Measurements from ENCODE around the gene SLC44A3.

The SLC44A3 gene

GRCh38 chr1:94787691-94788090 is 32.5 kb upstream of the SLC44A3 start:
- H3K4me3 ChIP-seq (ENCODE audit: low read depth in 1 of 2, low read length in 2 of 2): no peak overlapping the region
- H3K36me3 ChIP-seq (ENCODE audit: control insufficient read depth in 1 of 2, insufficient read depth in 2 of 2, low read length in 2 of 2): no peaks in the 10 kb centered on the region
- no peaks in the 10 kb centered on the region for H3K27me3 ChIP-seq (ENCODE audit: low read depth, low read length)
- H3K4me1 ChIP-seq (ENCODE audit: control insufficient read depth in 1 of 2, insufficient read depth in 2 of 2, low read length in 2 of 2): peaks cover 6 to 13% of the 10 kb centered on the region in 2 donors
- no peak overlapping the region for H3K27ac ChIP-seq (ENCODE audit: low read length)
- H3K9me3 ChIP-seq (ENCODE audit: control insufficient read depth in 1 of 2, low read length in 2 of 2): no peaks in the 10 kb centered on the region

- H3K27ac ChIP-seq (ENCODE audit: low read length): no peak overlapping the region
- peaks cover 0 to 4% of the 10 kb centered on the region in 2 donors for H3K4me1 ChIP-seq (ENCODE audit: control insufficient read depth in 1 of 2, insufficient read depth in 2 of 2, low read length in 2 of 2)
- no peaks in the 10 kb centered on the region for H3K27me3 ChIP-seq (ENCODE audit: low read depth, low read length)
- H3K9me3 ChIP-seq (ENCODE audit: control insufficient read depth in 1 of 2, low read length in 2 of 2): no peaks in the 10 kb centered on the region
- H3K4me3 ChIP-seq (ENCODE audit: low read depth in 1 of 2, low read length in 2 of 2): no peak overlapping the region
- H3K36me3 ChIP-seq (ENCODE audit: control insufficient read depth in 1 of 2, insufficient read depth in 2 of 2, low read length in 2 of 2): no peaks in the 10 kb centered on the region
Measured at GRCh38 chr1:94790246-94790645, 29.9 kb upstream of the SLC44A3 start.

GRCh38 chr1:94790670-94791069 is 29.5 kb upstream of the SLC44A3 start:
- no peak overlapping the region for H3K4me3 ChIP-seq (ENCODE audit: low read depth in 1 of 2, low read length in 2 of 2)
- H3K9me3 ChIP-seq (ENCODE audit: control insufficient read depth in 1 of 2, low read length in 2 of 2): no peaks in the 10 kb centered on the region
- no peak overlapping the region for H3K27ac ChIP-seq (ENCODE audit: low read length)
- peaks cover 0 to 4% of the 10 kb centered on the region in 2 donors for H3K4me1 ChIP-seq (ENCODE audit: control insufficient read depth in 1 of 2, insufficient read depth in 2 of 2, low read length in 2 of 2)
- H3K36me3 ChIP-seq (ENCODE audit: control insufficient read depth in 1 of 2, insufficient read depth in 2 of 2, low read length in 2 of 2): no peaks in the 10 kb centered on the region
- no peaks in the 10 kb centered on the region for H3K27me3 ChIP-seq (ENCODE audit: low read depth, low read length)

- Histone ChIP-seq H3K27me3 (ENCODE audit: low read depth, low read length) (no peaks in the 10 kb centered on the region), H3K36me3 (ENCODE audit: control insufficient read depth in 1 of 2, insufficient read depth in 2 of 2, low read length in 2 of 2) (no peaks in the 10 kb centered on the region), H3K4me3 (ENCODE audit: low read depth in 1 of 2, low read length in 2 of 2) (no peak overlapping the region), H3K4me1 (ENCODE audit: control insufficient read depth in 1 of 2, insufficient read depth in 2 of 2, low read length in 2 of 2) (peaks cover 0 to 4% of the 10 kb centered on the region in 2 donors), H3K27ac (ENCODE audit: low read length) (peak overlapping the region; percentile 24), H3K9me3 (ENCODE audit: control insufficient read depth in 1 of 2, low read length in 2 of 2) (no peaks in the 10 kb centered on the region)
Measured at GRCh38 chr1:94792473-94793295, 27.5 kb upstream of the SLC44A3 start.

GRCh38 chr1:94793296-94793656 is 26.9 kb upstream of the SLC44A3 start:
- Histone ChIP-seq H3K9me3 (ENCODE audit: control insufficient read depth in 1 of 2, low read length in 2 of 2) (no peaks in the 10 kb centered on the region), H3K4me3 (ENCODE audit: low read depth in 1 of 2, low read length in 2 of 2) (no peak overlapping the region), H3K4me1 (ENCODE audit: control insufficient read depth in 1 of 2, insufficient read depth in 2 of 2, low read length in 2 of 2) (peaks cover 0 to 7% of the 10 kb centered on the region in 2 donors), H3K36me3 (ENCODE audit: control insufficient read depth in 1 of 2, insufficient read depth in 2 of 2, low read length in 2 of 2) (no peaks in the 10 kb centered on the region), H3K27ac (ENCODE audit: low read length) (peak overlapping the region; percentile 24), H3K27me3 (ENCODE audit: low read depth, low read length) (no peaks in the 10 kb centered on the region)

- H3K36me3 ChIP-seq (ENCODE audit: control insufficient read depth in 1 of 2, insufficient read depth in 2 of 2, low read length in 2 of 2): no peaks in the 10 kb centered on the region
- no peak overlapping the region for H3K4me3 ChIP-seq (ENCODE audit: low read depth in 1 of 2, low read length in 2 of 2)
- H3K27me3 ChIP-seq (ENCODE audit: low read depth, low read length): no peaks in the 10 kb centered on the region
- H3K27ac ChIP-seq (ENCODE audit: low read length): no peak overlapping the region
- peaks cover 0 to 13% of the 10 kb centered on the region in 2 donors for H3K4me1 ChIP-seq (ENCODE audit: control insufficient read depth in 1 of 2, insufficient read depth in 2 of 2, low read length in 2 of 2)
- H3K9me3 ChIP-seq (ENCODE audit: control insufficient read depth in 1 of 2, low read length in 2 of 2): no peaks in the 10 kb centered on the region
Measured at GRCh38 chr1:94795434-94795833, 24.7 kb upstream of the SLC44A3 start.

- Histone ChIP-seq H3K27ac (ENCODE audit: low read length) (no peak overlapping the region), H3K36me3 (ENCODE audit: control insufficient read depth in 1 of 2, insufficient read depth in 2 of 2, low read length in 2 of 2) (no peaks in the 10 kb centered on the region), H3K4me1 (ENCODE audit: control insufficient read depth in 1 of 2, insufficient read depth in 2 of 2, low read length in 2 of 2) (peaks cover 0 to 13% of the 10 kb centered on the region in 2 donors), H3K4me3 (ENCODE audit: low read depth in 1 of 2, low read length in 2 of 2) (no peak overlapping the region), H3K9me3 (ENCODE audit: control insufficient read depth in 1 of 2, low read length in 2 of 2) (no peaks in the 10 kb centered on the region), H3K27me3 (ENCODE audit: low read depth, low read length) (no peaks in the 10 kb centered on the region)
Measured at GRCh38 chr1:94796266-94796665, 23.9 kb upstream of the SLC44A3 start.

GRCh38 chr1:94797291-94797690 is 22.9 kb upstream of the SLC44A3 start:
- no peak overlapping the region for H3K27ac ChIP-seq (ENCODE audit: low read length)
- H3K4me3 ChIP-seq (ENCODE audit: low read depth in 1 of 2, low read length in 2 of 2): no peak overlapping the region
- no peaks in the 10 kb centered on the region for H3K27me3 ChIP-seq (ENCODE audit: low read depth, low read length)
- H3K36me3 ChIP-seq (ENCODE audit: control insufficient read depth in 1 of 2, insufficient read depth in 2 of 2, low read length in 2 of 2): no peaks in the 10 kb centered on the region
- H3K9me3 ChIP-seq (ENCODE audit: control insufficient read depth in 1 of 2, low read length in 2 of 2): no peaks in the 10 kb centered on the region
- peaks cover 0 to 18% of the 10 kb centered on the region in 2 donors for H3K4me1 ChIP-seq (ENCODE audit: control insufficient read depth in 1 of 2, insufficient read depth in 2 of 2, low read length in 2 of 2)

GRCh38 chr1:94798054-94798453 is 22.1 kb upstream of the SLC44A3 start:
- H3K27me3 ChIP-seq (ENCODE audit: low read depth, low read length): no peaks in the 10 kb centered on the region
- H3K9me3 ChIP-seq (ENCODE audit: control insufficient read depth in 1 of 2, low read length in 2 of 2): no peaks in the 10 kb centered on the region
- H3K36me3 ChIP-seq (ENCODE audit: control insufficient read depth in 1 of 2, insufficient read depth in 2 of 2, low read length in 2 of 2): no peaks in the 10 kb centered on the region
- peaks cover 0 to 22% of the 10 kb centered on the region in 2 donors for H3K4me1 ChIP-seq (ENCODE audit: control insufficient read depth in 1 of 2, insufficient read depth in 2 of 2, low read length in 2 of 2)
- no peak overlapping the region for H3K4me3 ChIP-seq (ENCODE audit: low read depth in 1 of 2, low read length in 2 of 2)
- no peak overlapping the region for H3K27ac ChIP-seq (ENCODE audit: low read length)

- H3K4me1 ChIP-seq (ENCODE audit: control insufficient read depth in 1 of 2, insufficient read depth in 2 of 2, low read length in 2 of 2): peaks cover 0 to 27% of the 10 kb centered on the region in 2 donors
- no peaks in the 10 kb centered on the region for H3K27me3 ChIP-seq (ENCODE audit: low read depth, low read length)
- no peak overlapping the region for H3K27ac ChIP-seq (ENCODE audit: low read length)
- no peaks in the 10 kb centered on the region for H3K36me3 ChIP-seq (ENCODE audit: control insufficient read depth in 1 of 2, insufficient read depth in 2 of 2, low read length in 2 of 2)
- no peak overlapping the region for H3K4me3 ChIP-seq (ENCODE audit: low read depth in 1 of 2, low read length in 2 of 2)
- H3K9me3 ChIP-seq (ENCODE audit: control insufficient read depth in 1 of 2, low read length in 2 of 2): no peaks in the 10 kb centered on the region
Measured at GRCh38 chr1:94798462-94798861, 21.7 kb upstream of the SLC44A3 start.

GRCh38 chr1:94799206-94799605 is 21.0 kb upstream of the SLC44A3 start:
- peaks cover 0 to 34% of the 10 kb centered on the region in 2 donors for H3K4me1 ChIP-seq (ENCODE audit: control insufficient read depth in 1 of 2, insufficient read depth in 2 of 2, low read length in 2 of 2)
- H3K27me3 ChIP-seq (ENCODE audit: low read depth, low read length): no peaks in the 10 kb centered on the region
- H3K9me3 ChIP-seq (ENCODE audit: control insufficient read depth in 1 of 2, low read length in 2 of 2): no peaks in the 10 kb centered on the region
- no peak overlapping the region for H3K4me3 ChIP-seq (ENCODE audit: low read depth in 1 of 2, low read length in 2 of 2)
- H3K27ac ChIP-seq (ENCODE audit: low read length): no peak overlapping the region
- H3K36me3 ChIP-seq (ENCODE audit: control insufficient read depth in 1 of 2, insufficient read depth in 2 of 2, low read length in 2 of 2): no peaks in the 10 kb centered on the region

All from muscle layer of duodenum (tissue), 2 donors.